T-helper 1 cell treated with Interleukin-12 subunit alpha and Interleukin-12 subunit beta and Interleukin-4 antibody, amounts not matched to agents 30 ng/mL and 1 ng/mL, for 36 hours (primary cell): ENCODE data around the gene ATP12A. TPM values are rescaled to one million over a fixed set of nuclear protein-coding genes. Genes with fewer than 3 reads are reported as not detected.

Experiments used
- intact Hi-C: fragments of 100-400 bp; cut with micrococcal nuclease; formaldehyde crosslinking; loops from one replicate; pipeline ENCODE4 v1.15.1; 2024
- total RNA-seq: library from RNA; stranded (reverse); gene quantifications from 2 replicates; pipeline ENCODE4 v1.2.3, GENCODE V29; 2022

The ATP12A gene
- total RNA-seq, 1 donor from 2014 or later, result 0.42 TPM

DNA sequence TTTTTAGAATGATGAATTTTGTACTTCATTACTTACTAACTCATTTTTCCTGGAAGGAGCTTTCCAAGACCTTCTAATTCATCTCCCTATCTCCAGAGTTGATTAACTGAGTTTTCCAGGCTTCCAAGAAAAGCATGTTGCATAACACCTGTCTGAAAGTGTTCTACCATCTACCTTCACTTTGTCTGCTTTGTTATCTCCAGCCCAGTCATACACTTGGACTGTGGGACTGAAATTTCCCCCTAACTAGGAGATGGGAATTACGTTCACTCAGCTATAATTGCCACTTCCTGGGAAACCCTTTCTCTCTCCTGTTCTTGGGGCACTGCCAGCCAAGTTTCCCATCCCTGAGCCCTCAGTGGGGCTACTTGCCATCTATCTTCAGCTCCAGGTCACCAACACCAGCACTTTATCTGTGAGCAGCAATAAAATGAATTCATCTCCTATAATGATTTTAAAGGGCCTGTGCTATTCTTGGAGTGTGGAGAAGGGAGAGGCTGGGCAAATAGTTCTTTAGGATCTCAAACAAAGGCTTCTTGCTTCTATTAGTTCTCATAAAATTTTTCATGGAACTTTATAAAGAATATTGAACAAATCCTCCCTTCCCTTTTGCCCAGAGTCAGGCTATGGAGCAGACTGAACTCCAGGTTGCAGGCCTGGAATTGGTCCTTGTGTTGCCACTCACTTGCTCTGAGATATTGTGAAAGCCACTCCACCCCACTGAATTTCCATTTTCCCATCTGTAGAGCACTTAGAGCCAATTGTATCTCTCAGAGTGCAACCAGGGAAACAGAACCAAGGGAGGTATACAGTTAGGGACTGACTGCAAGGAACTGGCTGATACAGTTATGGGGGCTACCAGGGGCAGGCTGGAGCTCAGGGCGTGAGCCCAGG lies 17.8 kb upstream of the ATP12A start:
- intact Hi-C loops, result no loop called here

- intact Hi-C loops, result no loop called here
These were observed 17.2 kb upstream of the ATP12A start for GRCh38 chr13:24663089-24663395.

DNA sequence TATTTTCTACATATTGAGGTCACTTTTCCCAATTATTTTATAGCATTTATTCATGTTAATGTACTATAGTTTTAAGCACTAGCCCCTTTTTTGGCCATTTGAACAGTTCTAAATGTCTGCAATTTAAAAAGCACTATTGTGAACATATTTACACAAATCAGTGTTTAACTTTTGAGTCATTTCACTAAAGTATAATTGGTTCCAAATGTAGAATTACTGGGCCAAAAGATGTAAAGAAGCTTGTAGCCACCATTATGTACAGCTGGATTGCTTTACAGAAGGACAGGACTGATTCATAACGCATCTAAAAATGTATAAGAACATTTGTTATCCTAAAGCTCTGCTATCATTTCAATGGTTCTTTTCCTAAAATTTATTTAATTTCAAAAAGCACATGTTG lies 16.6 kb upstream of the ATP12A start:
- intact Hi-C loops, result no loop called here

- intact Hi-C loops, result no loop called here
These were observed 15.3 kb upstream of the ATP12A start for GRCh38 chr13:24664726-24665409.

GRCh38 chr13:24668511-24668910 lies 11.7 kb upstream of the ATP12A start:
- intact Hi-C loops, result no loop called here

DNA sequence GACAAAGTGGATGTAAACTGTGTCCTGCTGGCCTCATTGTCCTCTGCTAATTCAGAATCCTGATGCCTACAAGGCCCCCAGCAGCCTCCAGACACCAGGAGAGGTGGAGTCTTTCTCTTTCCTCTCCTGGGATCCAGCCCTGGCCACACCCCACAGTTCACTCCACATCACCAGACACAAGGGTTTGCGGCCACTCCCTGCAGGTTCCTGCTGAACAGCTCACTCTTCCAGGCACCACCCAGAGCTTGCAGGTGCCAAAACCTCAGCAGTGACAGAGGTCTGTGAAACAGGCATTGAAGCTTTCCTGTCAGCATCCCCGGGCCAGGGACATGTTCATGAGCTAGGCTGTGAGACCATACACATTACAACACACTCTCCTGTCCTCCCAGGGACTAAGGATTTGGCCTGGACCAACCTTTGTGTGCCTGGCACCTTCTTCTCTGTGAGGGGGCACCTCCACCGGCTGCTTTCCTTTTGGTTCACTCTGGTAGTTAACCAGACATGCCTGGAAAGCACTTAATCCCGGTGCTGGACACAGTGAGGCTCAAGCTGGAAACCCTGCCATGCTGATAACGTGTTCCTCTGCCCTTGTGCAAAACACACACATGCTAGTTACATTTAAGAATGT lies 11.1 kb upstream of the ATP12A start:
- intact Hi-C loops, result no loop called here

DNA sequence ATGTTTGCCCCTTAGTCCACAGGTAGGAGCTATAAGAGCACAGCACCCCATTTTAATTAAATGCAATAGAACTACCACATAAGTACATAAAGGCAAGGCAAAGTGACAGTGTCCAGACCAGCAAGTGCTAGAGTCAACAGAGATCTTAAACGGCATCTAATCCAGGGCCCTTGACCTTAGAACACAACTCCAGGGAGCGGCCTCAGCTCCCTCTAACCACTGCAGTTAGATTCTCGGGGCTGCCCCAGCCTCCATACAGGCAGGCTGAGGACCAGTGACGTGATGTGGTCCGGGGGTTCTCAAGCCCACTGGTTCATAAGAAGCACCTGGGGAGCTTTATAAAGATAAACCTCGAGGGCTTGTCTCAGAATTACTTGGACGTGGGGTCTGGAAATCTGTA lies 10.0 kb upstream of the ATP12A start:
- intact Hi-C loops, result no loop called here

DNA sequence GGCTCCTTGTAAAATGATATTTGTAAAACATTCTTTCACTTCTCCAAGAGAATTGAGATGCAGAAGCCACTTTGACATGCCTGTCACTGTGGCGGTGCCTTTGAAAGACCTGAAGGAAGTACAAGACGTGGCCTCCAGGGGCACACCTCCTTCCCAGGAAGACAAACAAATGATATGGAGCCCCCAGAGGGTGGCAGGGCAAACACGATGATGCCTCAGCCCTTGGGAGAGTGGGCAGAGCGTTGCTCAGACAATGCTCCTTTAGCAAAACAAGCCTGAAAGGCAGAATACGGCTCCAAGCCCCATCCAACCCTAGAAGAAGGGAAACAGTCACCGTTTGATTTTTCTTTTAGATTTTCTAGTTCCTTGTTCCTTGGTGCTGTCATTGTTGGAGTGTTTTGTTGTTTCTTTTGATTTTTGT lies 9.2 kb upstream of the ATP12A start:
- intact Hi-C loops, result loop anchor here (1.0 kb wide), 2 partner anchors 65 to 91 kb away; no protein-coding TSS in a partner anchor

- intact Hi-C loops, result loop anchor here (1.0 kb wide), 2 partner anchors 65 to 91 kb away; no protein-coding TSS in a partner anchor
These were observed 8.7 kb upstream of the ATP12A start for GRCh38 chr13:24671386-24672113.

DNA sequence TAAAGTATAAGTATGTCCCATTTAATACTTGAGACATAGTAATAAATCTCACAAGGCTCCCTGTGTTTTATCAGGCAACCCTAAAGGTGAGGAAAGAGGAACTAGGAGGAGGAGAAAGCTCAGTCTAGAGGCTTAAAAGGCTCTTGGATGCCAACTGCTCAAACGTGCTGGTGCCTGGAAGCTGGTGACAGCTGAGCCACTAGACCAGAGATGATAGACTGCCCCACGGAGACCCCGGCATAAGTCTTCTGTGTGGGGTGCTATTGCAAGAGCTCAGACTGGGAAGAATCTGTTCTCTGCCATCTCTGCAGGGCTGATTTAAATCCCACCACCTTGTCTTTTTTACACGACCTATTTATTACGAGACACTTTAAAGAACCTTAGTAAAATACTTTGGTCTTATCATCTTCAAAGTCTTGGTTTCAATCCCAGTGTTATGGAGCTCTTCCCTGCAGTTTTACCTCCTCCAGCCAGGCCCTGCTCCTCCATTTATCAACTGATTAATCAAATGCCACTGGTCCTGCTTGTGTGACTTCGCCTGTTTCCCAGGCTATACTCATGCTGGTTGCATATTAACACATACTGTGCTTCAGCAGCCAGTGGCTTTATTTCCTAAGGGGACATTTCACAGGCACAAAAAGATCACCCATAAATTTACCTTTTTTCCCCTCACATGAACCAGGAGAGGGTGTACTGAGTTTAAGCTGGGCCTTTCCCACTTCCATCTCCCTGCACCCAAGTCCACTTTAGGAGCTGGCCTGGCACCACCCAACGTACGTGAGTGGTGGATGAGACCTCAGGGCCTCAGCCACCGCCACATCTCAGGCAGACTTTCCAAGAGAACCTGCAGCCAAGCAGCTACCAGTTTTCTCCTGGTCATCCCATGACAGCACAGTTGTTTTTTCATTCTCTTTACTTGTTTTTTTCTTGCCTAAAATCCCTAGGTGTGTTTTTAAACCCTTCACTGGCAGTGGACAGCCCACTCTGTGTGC lies 7.8 kb upstream of the ATP12A start:
- intact Hi-C loops, result no loop called here

- intact Hi-C loops, result no loop called here
These were observed 4.2 kb upstream of the ATP12A start for GRCh38 chr13:24675806-24676570.

DNA sequence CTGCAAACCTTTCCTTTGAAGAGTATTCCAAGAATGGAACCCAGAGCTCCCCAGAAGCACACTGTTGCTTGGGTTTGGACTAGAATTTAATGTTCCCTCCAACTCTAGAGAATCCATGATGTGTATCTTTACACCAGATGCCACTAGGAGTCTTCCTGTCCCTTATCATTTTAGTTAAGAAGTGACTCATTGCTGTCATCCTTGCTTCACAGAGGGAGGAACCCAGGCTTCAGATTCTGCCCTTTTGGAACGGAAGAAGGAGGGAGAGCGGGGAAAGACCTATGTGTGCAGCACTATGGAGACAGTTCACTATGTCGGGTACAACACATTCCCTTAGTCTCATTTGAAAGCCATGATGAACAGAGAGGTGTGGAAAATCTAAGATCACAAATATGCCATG lies 2.1 kb upstream of the ATP12A start:
- intact Hi-C loops, result no loop called here

- intact Hi-C loops, result loop anchor here (5.0 kb wide), 2 partner anchors 167 to 288 kb away; partner anchors contain the start of gene PARP4
These were observed 522 bp upstream of the ATP12A start for GRCh38 chr13:24679686-24680085.

DNA sequence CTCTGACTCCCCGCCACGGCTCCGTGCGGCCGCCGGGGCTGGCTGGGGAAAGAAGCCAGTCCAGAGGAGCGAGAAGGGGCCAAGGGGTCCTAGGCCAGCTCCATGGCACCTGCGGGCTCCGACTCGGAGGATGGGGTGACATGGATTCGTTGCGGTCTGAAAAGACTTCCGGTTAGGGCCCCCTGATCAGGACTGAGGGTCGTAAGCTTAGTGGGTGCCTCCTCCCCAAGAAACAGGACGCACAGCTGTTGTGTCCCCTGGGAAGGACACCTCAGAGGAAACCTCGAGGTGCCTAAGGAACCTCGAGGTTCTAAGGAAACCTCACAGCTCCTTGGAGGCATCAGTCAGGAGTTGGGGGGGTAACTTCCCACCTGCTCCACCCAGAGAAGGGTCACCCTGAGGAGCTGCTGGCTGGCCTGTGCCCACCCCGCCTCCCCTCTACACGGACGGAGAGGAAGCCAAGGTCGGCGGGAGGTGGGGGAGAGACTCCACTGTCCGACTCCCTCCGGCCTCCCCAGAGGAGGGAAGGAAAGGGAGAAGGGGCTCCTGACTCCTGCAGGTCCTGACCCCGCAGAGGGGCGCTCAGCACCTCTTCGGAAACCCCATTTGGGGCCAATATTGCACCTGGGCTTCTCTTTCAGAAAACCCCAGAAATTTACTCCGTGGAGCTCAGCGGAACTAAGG lies 855 bp downstream of the ATP12A start:
- intact Hi-C loops, result loop anchor here (5.0 kb wide), 2 partner anchors 169 to 286 kb away; partner anchors contain the start of gene PARP4

GRCh38 chr13:24681930-24682329 lies 1.7 kb downstream of the ATP12A start:
- intact Hi-C loops, result loop anchor here (5.0 kb wide), 2 partner anchors 170 to 285 kb away; partner anchors contain the start of gene PARP4

DNA sequence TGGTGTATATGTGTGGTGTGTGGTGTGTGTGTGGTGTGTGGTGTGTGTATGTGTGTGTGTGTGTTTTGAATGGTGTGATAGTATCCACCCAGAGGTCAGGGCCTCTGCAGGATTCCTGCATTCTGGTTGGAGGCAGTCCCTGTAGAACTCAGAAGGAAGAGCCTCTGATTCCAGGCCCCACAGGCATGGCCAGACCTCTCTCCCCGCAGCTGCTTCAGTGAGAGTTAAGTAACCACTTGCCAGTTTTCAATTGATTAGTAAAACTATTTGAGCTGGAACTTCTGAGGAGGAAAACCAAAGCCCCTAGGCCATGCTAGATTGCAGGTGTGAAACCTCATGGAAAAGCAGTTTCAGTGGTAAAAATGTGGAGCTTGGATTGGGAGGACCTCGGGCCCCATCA lies 2.1 kb downstream of the ATP12A start:
- intact Hi-C loops, result loop anchor here (5.0 kb wide), 2 partner anchors 170 to 285 kb away; partner anchors contain the start of gene PARP4

DNA sequence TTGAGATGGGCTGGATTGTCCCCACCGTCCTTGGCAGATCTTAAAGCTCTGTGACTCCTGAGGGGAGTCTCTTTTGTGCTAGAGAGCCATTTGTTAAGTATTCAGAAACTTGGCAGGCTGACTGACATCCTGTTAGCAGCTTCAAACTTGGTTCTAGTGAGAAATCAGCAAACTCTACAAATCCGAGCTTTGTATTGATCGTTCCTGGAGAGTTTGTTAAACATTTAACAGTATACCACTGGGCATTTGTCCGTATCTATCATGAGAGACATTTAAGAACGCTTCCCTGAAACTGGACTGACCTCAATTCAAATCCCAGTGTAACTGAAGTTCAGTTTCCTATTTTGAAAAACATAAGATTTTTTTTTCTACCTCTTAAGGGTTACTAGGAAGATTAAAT lies 3.1 kb downstream of the ATP12A start:
- intact Hi-C loops, result loop anchor here (5.0 kb wide), 2 partner anchors 171 to 284 kb away; partner anchors contain the start of gene PARP4

DNA sequence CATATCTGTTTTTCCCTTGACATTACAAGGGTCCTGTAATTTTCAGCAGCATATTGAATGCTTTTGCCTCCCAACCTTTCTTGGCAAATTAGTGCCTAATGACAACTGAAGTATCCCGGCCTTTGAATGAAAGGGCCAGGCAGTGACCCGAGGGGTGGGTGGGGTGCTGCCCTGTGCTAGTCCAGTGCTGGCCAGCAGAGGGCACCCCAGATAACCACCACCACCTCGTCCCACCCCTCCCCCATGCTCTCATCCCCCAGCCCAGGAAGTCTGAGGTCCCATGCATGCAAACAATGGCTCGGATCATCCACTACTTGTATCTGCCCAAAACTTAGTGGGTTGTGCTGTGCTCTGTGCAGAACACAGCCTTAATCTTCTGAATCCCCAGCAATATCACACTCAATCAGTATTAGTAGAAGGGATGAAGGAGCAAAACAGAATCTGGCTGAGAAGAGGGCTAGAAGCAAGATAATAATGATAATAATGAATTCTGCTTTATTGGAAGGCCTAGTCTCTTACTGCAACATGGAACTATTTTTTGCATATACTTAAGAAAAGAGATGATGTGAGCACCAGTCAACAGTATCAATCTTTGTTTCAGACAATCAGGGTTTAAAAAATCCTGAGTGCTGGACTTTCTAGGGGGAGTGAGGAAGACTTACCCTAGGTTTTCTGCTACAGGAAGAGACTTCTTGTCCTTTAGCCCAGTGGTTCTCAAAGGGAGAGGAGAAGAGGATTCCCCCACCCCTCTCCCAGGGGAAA lies 3.8 kb downstream of the ATP12A start:
- intact Hi-C loops, result loop anchor here (1.0 to 5.0 kb wide), 7 partner anchors 10 to 283 kb away; partner anchors contain the start of gene PARP4
